HG03060 (cell line): ENCODE measurements around the gene UBXN4.
A peak's percentile ranks its signal among the peaks of the same experiment; 100 is the strongest.
"Not testable (repeated sequence)": the region's sequence is repeated elsewhere in the genome, so short reads cannot be mapped to it uniquely, and the experiment has no call there.

Experiments
- ATAC-seq: cut with Tn5 transposase; IDR thresholded peaks from one replicate; pipeline ENCODE4 v1.9.1; 2021; ENCODE audit warnings: low read depth, moderate number of reproducible peaks; ENCODE audit not compliant: unreplicated experiment

Gene UBXN4

GRCh38 chr2:135741395-135742324, at the start of gene UBXN4:
TSS of gene UBXN4 (plus strand) at chr2:135741855. CDS start at chr2:135741930, 75 bp downstream.
- ATAC-seq, result peak; percentile 90

- no peak for ATAC-seq
Observed at GRCh38 chr2:135694711-135695110, 46.9 kb upstream of the UBXN4 start.

- no peak for ATAC-seq
Observed at GRCh38 chr2:135698838-135699237, 42.8 kb upstream of the UBXN4 start.

- ATAC-seq, result no peak
Observed at GRCh38 chr2:135701442-135701841, 40.2 kb upstream of the UBXN4 start.

GRCh38 chr2:135703300-135703699, 38.4 kb upstream of the UBXN4 start:
- ATAC-seq, result no peak

- not testable (repeated sequence) for ATAC-seq
Observed at GRCh38 chr2:135704075-135704474, 37.6 kb upstream of the UBXN4 start.

- ATAC-seq, result no peak
Observed at GRCh38 chr2:135708159-135708558, 33.5 kb upstream of the UBXN4 start.

GRCh38 chr2:135709992-135710391, 31.7 kb upstream of the UBXN4 start:
- no peak for ATAC-seq

GRCh38 chr2:135715086-135715485, 26.6 kb upstream of the UBXN4 start:
- not testable (repeated sequence) for ATAC-seq

- ATAC-seq, result no peak
Observed at GRCh38 chr2:135728064-135728743, 13.5 kb upstream of the UBXN4 start.

- ATAC-seq, result no peak
Observed at GRCh38 chr2:135732561-135732960, 9.1 kb upstream of the UBXN4 start.

- no peak for ATAC-seq
Observed at GRCh38 chr2:135733045-135733444, 8.6 kb upstream of the UBXN4 start.

- ATAC-seq, result no peak
Observed at GRCh38 chr2:135736546-135736945, 5.1 kb upstream of the UBXN4 start.

GRCh38 chr2:135740206-135740605, 1.4 kb upstream of the UBXN4 start:
- ATAC-seq, result no peak

- ATAC-seq, result no peak
Observed at GRCh38 chr2:135741043-135741394, 636 bp upstream of the UBXN4 start.

- ATAC-seq, result no peak
Observed at GRCh38 chr2:135742325-135742757, 686 bp downstream of the UBXN4 start.

- ATAC-seq, result no peak
Observed at GRCh38 chr2:135743860-135744259, 2.2 kb downstream of the UBXN4 start.

GRCh38 chr2:135744760-135745314, 3.2 kb downstream of the UBXN4 start:
- no peak for ATAC-seq

- ATAC-seq, result no peak
Observed at GRCh38 chr2:135745545-135745944, 3.9 kb downstream of the UBXN4 start.

- no peak for ATAC-seq
Observed at GRCh38 chr2:135755573-135755972, 13.9 kb downstream of the UBXN4 start.

GRCh38 chr2:135756692-135757091, 15.0 kb downstream of the UBXN4 start:
- no peak for ATAC-seq
